ENCODE data around the gene USP49. TPM values are rescaled to one million over a fixed set of nuclear protein-coding genes. Genes with fewer than 3 reads are reported as not detected.

USP49 gene
- total RNA-seq, 1 donor = 3.0 TPM

DNA sequence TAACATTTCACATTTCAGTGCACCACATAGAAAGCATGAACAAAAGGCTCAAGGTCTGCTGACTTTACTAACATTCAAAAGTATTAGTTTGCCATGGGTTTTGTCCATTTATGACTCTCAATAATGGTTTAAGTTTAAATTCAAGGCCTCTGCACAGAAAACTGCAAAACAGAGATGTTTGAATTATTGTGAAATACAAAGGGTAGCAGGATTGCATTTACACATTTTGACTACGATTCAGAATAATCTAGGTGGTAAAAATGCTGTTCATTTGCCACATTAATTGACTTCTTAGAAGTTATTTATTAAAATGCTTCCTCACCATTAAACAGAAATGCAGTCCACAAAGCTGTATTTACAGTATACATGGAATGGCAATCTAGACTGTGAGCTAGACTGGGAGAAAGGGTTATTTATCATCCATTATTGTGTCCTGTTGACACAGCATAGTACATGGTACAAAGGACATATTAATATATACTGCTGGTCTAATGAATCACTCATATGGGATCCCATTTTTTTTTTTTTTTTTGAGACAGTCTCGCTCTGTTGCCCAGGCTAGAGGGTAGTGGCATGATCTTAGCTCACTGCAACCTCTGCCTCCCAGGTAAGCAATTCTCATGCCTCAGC, 18.0 kb downstream of the USP49 start:
- no peak for DNase-seq (ENCODE audit: low read depth)
- H3K4me3 ChIP-seq (ENCODE audit: low read depth, low read length) = no peak overlapping the region
- TF ChIP-seq, protein P1, sequence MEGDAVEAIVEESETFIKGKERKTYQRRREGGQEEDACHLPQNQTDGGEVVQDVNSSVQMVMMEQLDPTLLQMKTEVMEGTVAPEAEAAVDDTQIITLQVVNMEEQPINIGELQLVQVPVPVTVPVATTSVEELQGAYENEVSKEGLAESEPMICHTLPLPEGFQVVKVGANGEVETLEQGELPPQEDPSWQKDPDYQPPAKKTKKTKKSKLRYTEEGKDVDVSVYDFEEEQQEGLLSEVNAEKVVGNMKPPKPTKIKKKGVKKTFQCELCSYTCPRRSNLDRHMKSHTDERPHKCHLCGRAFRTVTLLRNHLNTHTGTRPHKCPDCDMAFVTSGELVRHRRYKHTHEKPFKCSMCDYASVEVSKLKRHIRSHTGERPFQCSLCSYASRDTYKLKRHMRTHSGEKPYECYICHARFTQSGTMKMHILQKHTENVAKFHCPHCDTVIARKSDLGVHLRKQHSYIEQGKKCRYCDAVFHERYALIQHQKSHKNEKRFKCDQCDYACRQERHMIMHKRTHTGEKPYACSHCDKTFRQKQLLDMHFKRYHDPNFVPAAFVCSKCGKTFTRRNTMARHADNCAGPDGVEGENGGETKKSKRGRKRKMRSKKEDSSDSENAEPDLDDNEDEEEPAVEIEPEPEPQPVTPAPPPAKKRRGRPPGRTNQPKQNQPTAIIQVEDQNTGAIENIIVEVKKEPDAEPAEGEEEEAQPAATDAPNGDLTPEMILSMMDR (IDR thresholded peaks at IDR 0.05; ENCODE audit: insufficient read depth, low read depth, low read length) = no peak

DNA sequence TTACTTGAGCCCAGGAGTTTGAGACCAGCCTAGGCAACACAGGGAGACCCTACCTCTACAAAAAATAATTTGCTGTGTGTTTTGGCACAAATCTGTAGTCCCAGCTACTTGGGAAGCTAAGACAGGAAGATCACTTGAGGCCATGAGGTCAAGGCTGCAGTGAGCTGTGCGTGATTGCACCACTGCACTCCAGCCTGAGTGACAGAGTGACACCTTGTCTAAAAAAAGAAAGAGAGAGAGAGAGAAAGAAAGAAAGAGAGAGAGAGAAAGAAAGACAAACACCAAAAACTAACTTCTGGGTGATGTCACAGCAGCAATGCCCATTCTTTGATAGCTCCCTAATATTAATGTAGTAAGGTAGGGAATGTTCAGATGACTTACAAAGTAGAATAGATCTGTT, 20.4 kb downstream of the USP49 start:
- TF ChIP-seq, protein P1 (IDR thresholded peaks at IDR 0.05; ENCODE audit: insufficient read depth, low read depth, low read length) = no peak
- DNase-seq (ENCODE audit: low read depth) = no peak
- no peak overlapping the region for H3K4me3 ChIP-seq (ENCODE audit: low read depth, low read length)

DNA sequence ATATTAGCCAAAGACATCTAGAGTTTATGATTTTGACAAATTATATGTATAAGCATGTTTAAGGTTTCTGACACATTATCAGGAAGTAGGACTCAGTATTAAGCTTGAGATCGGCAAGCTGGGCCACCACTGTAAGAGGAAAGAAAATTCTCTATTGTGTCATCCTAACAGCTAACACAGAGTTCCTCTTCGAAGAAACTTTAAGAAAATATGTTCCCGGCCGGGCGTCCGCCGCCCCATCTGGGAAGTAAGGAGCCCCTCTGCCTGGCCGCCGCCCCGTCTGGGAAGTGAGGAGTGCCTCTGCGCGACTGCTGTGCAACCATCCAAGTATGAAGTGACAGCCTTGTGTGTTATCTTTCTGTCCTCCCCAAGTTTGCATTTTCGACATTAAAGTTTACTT, 23.0 kb downstream of the USP49 start:
- H3K4me3 ChIP-seq (ENCODE audit: low read depth, low read length) = no peak overlapping the region
- TF ChIP-seq, protein P1 (IDR thresholded peaks at IDR 0.05; ENCODE audit: insufficient read depth, low read depth, low read length) = no peak
- DNase-seq (ENCODE audit: low read depth) = no peak

DNA sequence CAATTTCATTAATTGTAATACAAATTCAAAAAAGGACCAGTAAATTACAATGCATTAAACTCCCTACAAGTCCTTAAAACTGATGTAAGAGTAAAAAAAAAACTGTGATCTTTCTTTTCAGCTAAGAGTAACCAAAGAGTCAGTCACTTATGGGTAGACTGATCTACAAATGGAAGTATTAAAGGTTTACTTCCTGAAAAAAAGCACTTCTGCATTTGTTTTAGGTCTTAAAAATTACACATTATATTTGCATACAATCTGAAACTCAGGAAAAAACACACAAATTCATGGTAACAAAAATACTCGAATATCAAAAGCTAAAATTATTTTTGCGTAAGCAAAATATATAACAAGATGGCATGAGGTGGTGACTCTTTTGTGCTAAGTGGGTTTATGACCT, 23.5 kb downstream of the USP49 start:
- DNase-seq (ENCODE audit: low read depth) = no peak
- H3K4me3 ChIP-seq (ENCODE audit: low read depth, low read length) = no peak overlapping the region
- TF ChIP-seq, protein P1 (IDR thresholded peaks at IDR 0.05; ENCODE audit: insufficient read depth, low read depth, low read length) = no peak

DNA sequence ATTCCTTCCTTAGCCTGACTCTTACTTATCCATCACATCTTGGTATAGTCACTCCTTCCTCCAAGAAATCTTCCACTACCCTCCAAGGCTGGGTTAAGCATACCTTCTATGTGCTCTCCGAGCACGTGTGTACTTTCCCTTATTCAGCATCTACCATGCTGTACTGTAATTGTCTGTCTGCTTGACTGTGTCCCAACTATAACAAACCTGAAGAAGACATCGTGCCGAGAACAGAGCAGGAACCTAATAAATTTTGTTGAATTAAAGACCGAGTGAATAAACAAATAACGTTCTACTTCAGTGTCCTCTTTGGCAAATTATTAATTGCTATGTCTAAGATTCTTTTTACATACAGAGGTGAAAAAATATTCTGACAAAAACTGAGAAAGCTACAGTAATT, 35.8 kb downstream of the USP49 start:
- TF ChIP-seq, protein P1 (IDR thresholded peaks at IDR 0.05; ENCODE audit: insufficient read depth, low read depth, low read length) = no peak
- H3K4me3 ChIP-seq (ENCODE audit: low read depth, low read length) = no peak overlapping the region
- DNase-seq (ENCODE audit: low read depth) = no peak

DNA sequence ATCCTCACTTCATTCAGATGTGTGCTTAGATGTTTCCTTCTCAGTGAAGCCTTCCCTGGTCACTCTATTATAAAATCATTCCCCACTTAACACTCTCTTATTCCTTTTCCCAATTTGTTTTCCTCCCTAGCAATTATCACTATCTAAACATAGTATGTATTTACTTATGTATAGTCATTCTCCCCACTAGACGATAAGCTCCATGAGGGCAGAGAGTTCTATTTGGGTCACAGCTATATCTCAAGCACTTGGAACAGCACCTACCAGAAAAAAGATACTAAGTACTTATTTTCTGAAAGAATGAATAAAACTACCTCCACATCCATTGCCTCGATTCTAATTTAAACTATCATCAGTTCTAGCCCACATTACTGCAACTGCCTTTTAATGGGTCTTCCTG, 36.5 kb downstream of the USP49 start:
- H3K4me3 ChIP-seq (ENCODE audit: low read depth, low read length) = no peak overlapping the region
- DNase-seq (ENCODE audit: low read depth) = no peak
- TF ChIP-seq, protein P1 (IDR thresholded peaks at IDR 0.05; ENCODE audit: insufficient read depth, low read depth, low read length) = no peak

DNA sequence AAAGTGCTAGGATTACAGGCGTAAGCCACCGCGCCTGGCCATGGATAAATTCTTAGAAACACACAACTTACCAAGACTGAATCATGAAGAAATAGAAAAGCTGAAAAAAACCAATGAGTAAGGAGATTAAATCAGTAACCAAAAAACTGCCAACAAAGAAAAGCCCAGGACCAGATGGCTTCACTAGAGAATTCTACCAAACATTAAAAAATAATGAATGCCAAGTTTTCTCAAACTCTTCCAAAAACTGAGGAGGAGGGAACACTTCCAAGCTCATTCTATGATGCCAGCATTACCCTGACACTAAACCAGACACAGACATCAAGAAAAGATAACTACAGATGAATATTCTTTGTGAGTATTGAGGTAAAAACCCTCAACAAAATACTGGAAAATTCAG, 44.3 kb downstream of the USP49 start:
- DNase-seq (ENCODE audit: low read depth) = no peak
- TF ChIP-seq, protein P1 (IDR thresholded peaks at IDR 0.05; ENCODE audit: insufficient read depth, low read depth, low read length) = no peak
- H3K4me3 ChIP-seq (ENCODE audit: low read depth, low read length) = no peak overlapping the region

All from fibroblast of villous mesenchyme (primary cell).